GM12878 (cell line): ENCODE data around the gene CTDP1. TPM values are rescaled to one million over a fixed set of nuclear protein-coding genes. Genes with fewer than 3 reads are reported as not detected.

ENCODE experiments used
- HDGF ChIP-seq: fragments of 450-650 bp; IDR thresholded peaks from 2 replicates; pipeline ENCODE4 v1.6.1; 2016; ENCODE audit warnings: antibody characterized with exemption
- USF1 ChIP-seq: IDR thresholded peaks from 2 replicates; pipeline ENCODE4 v1.6.1; 2011; ENCODE audit warnings: borderline replicate concordance, low read depth, mild to moderate bottlenecking, moderate library complexity, mixed read lengths, low read length; ENCODE audit not compliant: insufficient read depth; ENCODE audit errors: extremely low read length
- ZBTB40 ChIP-seq: fragments of 450-650 bp; IDR thresholded peaks from 2 replicates; pipeline ENCODE4 v1.6.1; 2016; ENCODE audit warnings: mild to moderate bottlenecking, moderate library complexity, borderline replicate concordance
- ZNF687 ChIP-seq: fragments of 450-650 bp; IDR thresholded peaks from 2 replicates; pipeline ENCODE4 v1.6.1; 2017; ENCODE audit warnings: mild to moderate bottlenecking, moderate library complexity
- polyA plus RNA-seq, 11 experiments: library from polyadenylated mRNA; depleted of rRNA in 4 of 11; unstranded in 6 of 11; stranded (reverse) in 5 of 11; fragments of >200 nt; fragmentation: Nextera tagmentation in 4 of 11; fragmentation: Illumina TruSeq in 1 of 11; extraction: Ambion mirVana in 4 of 11; extraction: Trizol in 1 of 11; gene quantifications; 1 replicate in 1 of 11; 2 replicates in 10 of 11; pipeline versions ENCODE4 v1.2.1 to v1.2.3, GENCODE V29; 2011 to 2016; ENCODE audit warnings: inconsistent platforms in 2 of 11, missing spikeins in 2 of 11, low read depth in 1 of 11
- total RNA-seq, 4 experiments: library from RNA; depleted of rRNA in 3 of 4; stranded (reverse); fragments of >200 nt in 3 of 4; fragmentation: Illumina TruSeq in 1 of 4; extraction: Trizol in 1 of 4; gene quantifications; 2 replicates each; pipeline versions ENCODE4 v1.2.1 to v1.2.3, GENCODE V29; 2013 to 2021

Gene CTDP1
- total and polyA plus RNA-seq, 10 of the 15 experiments (the other 5 are each of a cell fraction or from before 2014, with no cell fraction given) = 0.32 to 31.3 (median 8.8) TPM

- TF ChIP-seq USF1 (no peak), ZBTB40 (no peak), HDGF (no peak), ZNF687 (no peak)
Measured at GRCh38 chr18:79694895-79695213, 15.3 kb downstream of the CTDP1 start (continued).
